ENCODE measurements around the gene CLIC4.
"Not testable (repeated sequence)": the region's sequence is repeated elsewhere in the genome, so short reads cannot be mapped to it uniquely, and the experiment has no call there.

Gene CLIC4

GRCh38 chr1:24748191-24749121, 3.2 kb downstream of the CLIC4 start:
- ATAC-seq: no peak

GRCh38 chr1:24749252-24749651, 4.0 kb downstream of the CLIC4 start:
- ATAC-seq: no peak

- ATAC-seq: no peak
Observed at GRCh38 chr1:24749886-24750285, 4.6 kb downstream of the CLIC4 start.

- no peak for ATAC-seq
Observed at GRCh38 chr1:24751833-24752232, 6.6 kb downstream of the CLIC4 start.

GRCh38 chr1:24752305-24752704, 7.1 kb downstream of the CLIC4 start:
- no peak for ATAC-seq

- no peak for ATAC-seq
Observed at GRCh38 chr1:24754229-24754628, 9.0 kb downstream of the CLIC4 start.

GRCh38 chr1:24755323-24755722, 10.1 kb downstream of the CLIC4 start:
- ATAC-seq: not testable (repeated sequence)

- ATAC-seq: no peak
Observed at GRCh38 chr1:24756395-24756794, 11.1 kb downstream of the CLIC4 start.

GRCh38 chr1:24759492-24759891, 14.2 kb downstream of the CLIC4 start:
- ATAC-seq: no peak

- no peak for ATAC-seq
Observed at GRCh38 chr1:24761582-24761981, 16.3 kb downstream of the CLIC4 start.

- no peak for ATAC-seq
Observed at GRCh38 chr1:24762133-24762676, 17.0 kb downstream of the CLIC4 start.

- ATAC-seq: no peak
Observed at GRCh38 chr1:24763671-24764070, 18.4 kb downstream of the CLIC4 start.

- no peak for ATAC-seq
Observed at GRCh38 chr1:24764439-24764838, 19.2 kb downstream of the CLIC4 start.

- ATAC-seq: no peak
Observed at GRCh38 chr1:24764848-24765247, 19.6 kb downstream of the CLIC4 start.

GRCh38 chr1:24765308-24765988, 20.2 kb downstream of the CLIC4 start:
- no peak for ATAC-seq

- ATAC-seq: no peak
Observed at GRCh38 chr1:24767351-24767750, 22.1 kb downstream of the CLIC4 start.

- no peak for ATAC-seq
Observed at GRCh38 chr1:24768873-24769605, 23.8 kb downstream of the CLIC4 start.

GRCh38 chr1:24769656-24770651, 24.7 kb downstream of the CLIC4 start:
- ATAC-seq: no peak

- no peak for ATAC-seq
Observed at GRCh38 chr1:24770881-24771280, 25.6 kb downstream of the CLIC4 start.

- ATAC-seq: no peak
Observed at GRCh38 chr1:24771574-24771973, 26.3 kb downstream of the CLIC4 start.

- ATAC-seq: no peak
Observed at GRCh38 chr1:24773618-24774017, 28.4 kb downstream of the CLIC4 start.

- ATAC-seq: no peak
Observed at GRCh38 chr1:24775348-24775747, 30.1 kb downstream of the CLIC4 start.
